Epithelial cell of proximal tubule (primary cell): ENCODE results near the gene TBC1D23. TPM values are rescaled to one million over a fixed set of nuclear protein-coding genes. Genes with fewer than 3 reads are reported as not detected.
"Not testable (repeated sequence)": the region's sequence is repeated elsewhere in the genome, so short reads cannot be mapped to it uniquely, and the experiment has no call there.

ENCODE experiments used
- DNase-seq: peaks from one replicate; pipeline ENCODE4 v3.0.0-alpha.2; 2011; ENCODE audit warnings: low read depth
- H3K4me3 ChIP-seq: 2 replicates; pipeline ENCODE4 v1.5.1; 2011; ENCODE audit warnings: low read depth, mild to moderate bottlenecking, low read length
- CTCF ChIP-seq: conservative IDR thresholded peaks from 2 replicates; pipeline ENCODE4 v1.5.1; 2012; ENCODE audit warnings: low read depth, mild to moderate bottlenecking, low read length
- total RNA-seq: library from RNA; depleted of rRNA; stranded (reverse); fragments of >200 nt; gene quantifications from 2 replicates; pipeline ENCODE4 v1.2.3, GENCODE V29; 2015

TBC1D23 gene
- total RNA-seq, 1 donor from 2014 or later: 22.1 TPM

GRCh38 chr3:100270215-100270583, 9.4 kb downstream of the TBC1D23 start:
- H3K4me3 ChIP-seq: no peak overlapping the region
- DNase-seq: no peak
- no peak for TF ChIP-seq CTCF

GRCh38 chr3:100271522-100271921, 10.7 kb downstream of the TBC1D23 start:
- TF ChIP-seq CTCF: no peak
- no peak overlapping the region for H3K4me3 ChIP-seq
- no peak for DNase-seq

- H3K4me3 ChIP-seq, DNase-seq: not testable (repeated sequence)
These were observed 12.2 kb downstream of the TBC1D23 start for GRCh38 chr3:100272797-100273611.

- no peak for TF ChIP-seq CTCF
- H3K4me3 ChIP-seq: no peak overlapping the region
- DNase-seq: no peak
These were observed 13.6 kb downstream of the TBC1D23 start for GRCh38 chr3:100274361-100274760.

GRCh38 chr3:100277255-100277800, 16.5 kb downstream of the TBC1D23 start:
- no peak for TF ChIP-seq CTCF
- no peak for DNase-seq
- H3K4me3 ChIP-seq: no peak overlapping the region

- TF ChIP-seq CTCF: no peak
- DNase-seq: no peak
- H3K4me3 ChIP-seq: no peak overlapping the region
These were observed 18.1 kb downstream of the TBC1D23 start for GRCh38 chr3:100278910-100279309.

GRCh38 chr3:100288288-100288894, 27.6 kb downstream of the TBC1D23 start:
- no peak for TF ChIP-seq CTCF
- H3K4me3 ChIP-seq: no peak overlapping the region
- no peak for DNase-seq
